Left lung (tissue), 10 donors: Measurements from ENCODE around the gene ASNS. TPM values are rescaled to one million over a fixed set of nuclear protein-coding genes. Genes with fewer than 3 reads are reported as not detected.

Experiments
- ATAC-seq: fragments of 200-7000 bp; cut with Tn5 transposase; one replicate; pipeline ENCODE4 v1.9.1; 2020; ENCODE audit warnings: moderate library complexity
- DNase-seq, 4 donors: peaks; one replicate each; pipeline ENCODE4 v3.0.0-alpha.2; 2013 to 2020
- H3K27ac ChIP-seq, 2 donors: fragments of 200-600 bp; sonication (generic) in 1 of 2; one replicate each; pipeline versions ENCODE4 v1.5.0 to v1.8.0; 2020 to 2021
- H3K27me3 ChIP-seq, 2 donors: fragments of 200-600 bp; sonication (generic) in 1 of 2; one replicate each; pipeline versions ENCODE4 v1.5.0 to v1.8.0; 2020 to 2021
- H3K36me3 ChIP-seq, 2 donors: fragments of 200-600 bp; sonication (generic) in 1 of 2; one replicate each; pipeline versions ENCODE4 v1.5.0 to v1.8.0; 2020 to 2021
- H3K4me1 ChIP-seq, 2 donors: fragments of 200-600 bp; one replicate each; pipeline ENCODE4 v1.8.0; 2021
- H3K4me3 ChIP-seq, 2 donors: fragments of 200-600 bp; sonication (generic) in 1 of 2; one replicate each; pipeline versions ENCODE4 v1.5.0 to v1.8.0; 2020 to 2021; ENCODE audit warnings: mild to moderate bottlenecking in 1 of 2
- H3K9me3 ChIP-seq, 2 donors: fragments of 200-600 bp; sonication (generic) in 1 of 2; one replicate each; pipeline versions ENCODE4 v1.5.0 to v1.8.0; 2020 to 2021
- CTCF ChIP-seq, 2 donors: fragments of 200-600 bp; sonication (generic) in 1 of 2; IDR thresholded peaks; one replicate each; pipeline versions ENCODE4 v1.5.0 to v1.8.0; 2021; ENCODE audit warnings: antibody characterized with exemption in 2 of 2
- intact Hi-C, 2 donors: fragments of 100-400 bp; cut with DNase I; formaldehyde crosslinking; loops; one replicate each; pipeline versions ENCODE4 v1.11.2 to v1.14.2; 2022
- polyA plus RNA-seq, 6 donors: library from polyadenylated mRNA; unstranded; fragments of 120-200 nt; gene quantifications; one replicate each; pipeline ENCODE4 v1.2.1, GENCODE V29; 2013; ENCODE audit not compliant: insufficient read length in 6 of 6
- total RNA-seq, 2 donors: library from RNA; stranded (reverse); fragmentation: NEBNext Ultra II Directional; extraction: Animal tissue kit (Norgen Biotek cat#: 25700); gene quantifications; one replicate each; pipeline ENCODE4 v1.2.1, GENCODE V29; 2021
- donor health status: DM: no; HTN: yes; CAD: no.
- donor health status: DM: no; HTN: no; CAD: no.

The ASNS gene
- total and polyA plus RNA-seq, 8 donors = 22.3 to 52.5 (median 39.9) TPM

GRCh38 chr7:97873606-97874005, 1.4 kb upstream of the ASNS start:
- ATAC-seq (no peak), DNase-seq (no peak)
- H3K27ac ChIP-seq = no peak overlapping the region
- no peaks in the 10 kb centered on the region for H3K36me3 ChIP-seq
- no peak overlapping the region for H3K4me3 ChIP-seq
- H3K27me3 ChIP-seq = no peaks in the 10 kb centered on the region
- intact Hi-C loops = no loop called here
- peaks cover 0 to 7% of the 10 kb centered on the region in 2 donors for H3K4me1 ChIP-seq
- no peaks in the 10 kb centered on the region for H3K9me3 ChIP-seq
- TF ChIP-seq CTCF (IDR thresholded peaks at IDR 0.05) = no peak

GRCh38 chr7:97871659-97872024, 566 bp downstream of the ASNS start:
- Histone ChIP-seq H3K27me3 (no peaks in the 10 kb centered on the region), H3K4me1 (peaks cover 0 to 7% of the 10 kb centered on the region in 2 donors), H3K9me3 (no peaks in the 10 kb centered on the region), H3K36me3 (peaks cover 0 to 2% of the 10 kb centered on the region in 2 donors), H3K4me3 (peak overlapping the region; percentile 59 to 68), H3K27ac (peak overlapping the region; percentile 62 to 78)
- intact Hi-C loops = no loop called here
- no peak for TF ChIP-seq CTCF (IDR thresholded peaks at IDR 0.05)
- ATAC-seq (peak; percentile 38), DNase-seq (no peak)

GRCh38 chr7:97868788-97869187, 3.4 kb downstream of the ASNS start:
- DNase-seq (peak in 2 of 4 donors; percentile 28 to 54), ATAC-seq (no peak)
- peaks cover 0 to 14% of the 10 kb centered on the region in 2 donors for H3K36me3 ChIP-seq
- no peak overlapping the region for H3K4me3 ChIP-seq
- H3K4me1 ChIP-seq = peaks cover 0 to 7% of the 10 kb centered on the region in 2 donors
- TF ChIP-seq CTCF (IDR thresholded peaks at IDR 0.05) = no peak
- H3K27me3 ChIP-seq = no peaks in the 10 kb centered on the region
- intact Hi-C loops = no loop called here
- H3K27ac ChIP-seq = no peak overlapping the region
- H3K9me3 ChIP-seq = no peaks in the 10 kb centered on the region

GRCh38 chr7:97868314-97868713, 3.9 kb downstream of the ASNS start:
- intact Hi-C loops = no loop called here
- Histone ChIP-seq H3K27ac (no peak overlapping the region), H3K27me3 (no peaks in the 10 kb centered on the region), H3K4me1 (peaks cover 0 to 7% of the 10 kb centered on the region in 2 donors), H3K9me3 (no peaks in the 10 kb centered on the region), H3K4me3 (no peak overlapping the region), H3K36me3 (peaks cover 0 to 14% of the 10 kb centered on the region in 2 donors)
- ATAC-seq (no peak), DNase-seq (no peak)
- no peak for TF ChIP-seq CTCF (IDR thresholded peaks at IDR 0.05)

GRCh38 chr7:97865104-97865503, 7.1 kb downstream of the ASNS start:
- no peak for ATAC-seq

More at GRCh38 chr7:97865104-97865503, 7.1 kb downstream of the ASNS start:
- intact Hi-C loops = no loop called here
- Histone ChIP-seq H3K27ac (no peak overlapping the region), H3K27me3 (no peaks in the 10 kb centered on the region), H3K4me1 (no peaks in the 10 kb centered on the region), H3K4me3 (no peak overlapping the region), H3K36me3 (peaks cover 0 to 14% of the 10 kb centered on the region in 2 donors), H3K9me3 (no peaks in the 10 kb centered on the region)
- TF ChIP-seq CTCF (IDR thresholded peaks at IDR 0.05) = no peak
- no peak for DNase-seq
